ENCODE data around the gene TMIGD2.

- no peak for TF ChIP-seq GATA3 (IDR thresholded peaks at IDR 0.05; ENCODE audit: low read depth, low read length)
- no peak for TF ChIP-seq GATA2 (IDR thresholded peaks at IDR 0.05; ENCODE audit: low read depth, low read length)
Measured at GRCh38 chr19:4272894-4273293, 29.3 kb downstream of the TMIGD2 start.

All from SH-SY5Y (cell line).